ENCODE results near the gene LCN6.

GRCh38 chr9:136739509-136739908 lies 8.8 kb downstream of the LCN6 start:
- TF ChIP-seq POLR2AphosphoS5 (IDR thresholded peaks at IDR 0.05; ENCODE audit: borderline replicate concordance, low read depth, low read length) (no peak), EZH2 (IDR thresholded peaks at IDR 0.05) (no peak), FOXP2 (optimal IDR thresholded peaks at IDR 0.05; ENCODE audit: control extremely low read depth, extremely low read length, insufficient read depth) (no peak)
